ENCODE data around the gene RTTN.

Gene RTTN

DNA sequence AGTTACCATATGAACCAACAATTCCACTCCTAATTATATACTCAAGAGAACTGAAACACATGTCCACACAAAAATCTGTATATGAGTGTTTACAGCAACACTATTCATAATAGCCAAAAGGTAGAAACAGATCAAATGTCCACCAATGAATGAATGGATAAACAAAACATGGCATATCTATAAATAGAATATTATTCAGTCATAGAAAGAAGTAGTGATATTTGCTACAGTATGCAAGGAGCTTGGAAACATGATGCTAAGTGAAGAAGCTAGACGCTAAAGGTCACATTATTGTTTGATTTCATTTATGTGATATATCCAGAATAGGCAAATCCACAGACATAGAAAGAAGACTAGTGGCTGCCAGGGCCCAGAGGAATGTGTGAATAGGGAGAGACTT, 92.0 kb downstream of the RTTN start:
- TF ChIP-seq GATA2 (IDR thresholded peaks at IDR 0.05; ENCODE audit: low read depth, low read length) (no peak), GATA3 (IDR thresholded peaks at IDR 0.05; ENCODE audit: low read depth, low read length) (no peak)

DNA sequence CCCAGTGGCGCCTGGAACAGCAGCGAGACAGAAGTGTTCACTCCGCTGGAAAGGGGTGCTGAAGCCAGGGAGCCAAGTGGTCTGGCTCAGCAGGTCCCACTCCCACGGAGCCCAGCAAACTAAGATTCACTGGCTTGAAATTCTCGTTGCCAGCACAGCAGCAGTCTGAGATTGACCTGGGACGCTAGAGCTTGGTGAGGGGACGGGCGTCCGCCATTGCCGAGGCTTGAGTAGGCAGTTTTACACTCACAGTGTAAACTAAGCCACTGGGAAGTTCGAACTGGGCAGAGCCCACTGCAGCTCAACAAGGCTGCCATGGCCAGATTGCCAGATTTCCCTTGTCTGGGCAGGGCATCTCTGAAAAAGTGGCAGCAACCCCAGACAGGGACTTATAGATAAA, 94.8 kb downstream of the RTTN start:
- no peak for TF ChIP-seq GATA2 (IDR thresholded peaks at IDR 0.05; ENCODE audit: low read depth, low read length)
- no peak for TF ChIP-seq GATA3 (IDR thresholded peaks at IDR 0.05; ENCODE audit: low read depth, low read length)

DNA sequence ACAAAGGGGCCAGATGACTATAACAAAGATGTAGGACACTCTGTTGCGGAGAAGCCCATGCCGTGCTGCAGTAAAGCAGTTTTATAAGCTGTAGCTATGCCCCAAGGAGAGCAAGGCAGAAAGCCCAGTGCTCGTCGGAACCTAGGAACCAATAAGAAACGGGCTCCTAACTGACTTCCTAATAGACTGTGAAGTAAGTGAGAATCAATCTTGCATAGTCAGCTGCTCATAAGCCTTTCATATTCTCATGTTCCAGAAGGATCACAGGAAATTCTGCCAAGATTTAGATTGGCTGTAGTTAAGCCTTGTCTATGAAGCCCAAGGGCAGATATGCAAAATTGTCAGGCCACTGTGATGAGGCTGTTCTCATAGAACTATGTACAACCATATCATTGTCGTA, 98.4 kb downstream of the RTTN start:
- no peak for TF ChIP-seq GATA3 (IDR thresholded peaks at IDR 0.05; ENCODE audit: low read depth, low read length)
- no peak for TF ChIP-seq GATA2 (IDR thresholded peaks at IDR 0.05; ENCODE audit: low read depth, low read length)

GRCh38 chr18:70089858-70090257, 115.6 kb downstream of the RTTN start:
- no peak for TF ChIP-seq GATA2 (IDR thresholded peaks at IDR 0.05; ENCODE audit: low read depth, low read length)
- no peak for TF ChIP-seq GATA3 (IDR thresholded peaks at IDR 0.05; ENCODE audit: low read depth, low read length)

DNA sequence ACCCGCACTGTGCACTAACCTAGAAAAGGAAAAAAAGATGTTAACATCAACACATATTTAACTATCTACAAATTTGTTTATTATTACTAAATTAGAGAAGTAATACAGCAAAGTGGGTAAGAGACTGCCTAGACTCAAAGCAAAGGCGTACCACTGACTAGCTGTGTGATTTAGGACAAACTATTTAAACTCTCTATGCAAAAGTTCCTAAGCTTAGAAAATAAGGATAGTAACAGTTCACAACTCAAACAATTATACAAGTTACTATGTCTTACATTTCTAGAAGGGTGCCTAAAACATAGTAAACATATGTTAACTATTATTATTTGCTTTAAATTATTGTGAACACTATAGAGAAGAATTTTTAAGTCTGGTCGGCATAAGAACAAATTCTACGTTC, 119.4 kb downstream of the RTTN start:
- TF ChIP-seq GATA3 (IDR thresholded peaks at IDR 0.05; ENCODE audit: low read depth, low read length): no peak
- TF ChIP-seq GATA2 (IDR thresholded peaks at IDR 0.05; ENCODE audit: low read depth, low read length): no peak

DNA sequence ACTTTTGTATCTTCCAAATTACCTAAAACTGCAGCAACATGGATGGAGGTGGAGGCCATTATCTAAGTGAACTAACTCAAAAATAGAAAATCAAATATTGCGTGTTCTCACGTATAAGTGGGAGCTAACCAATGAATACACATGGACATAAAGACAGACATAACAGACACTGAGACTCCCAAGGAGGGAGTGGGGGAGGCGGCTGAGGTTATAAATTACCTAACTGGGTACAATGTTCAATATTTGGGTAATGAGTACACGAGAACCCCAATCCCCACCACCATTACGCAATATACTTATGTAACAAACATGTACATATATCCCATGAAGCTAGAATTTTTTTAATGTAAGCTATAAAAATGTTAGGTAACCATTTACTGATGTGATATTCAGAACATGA, 119.8 kb downstream of the RTTN start:
- TF ChIP-seq GATA3 (IDR thresholded peaks at IDR 0.05; ENCODE audit: low read depth, low read length): no peak
- TF ChIP-seq GATA2 (IDR thresholded peaks at IDR 0.05; ENCODE audit: low read depth, low read length): no peak

DNA sequence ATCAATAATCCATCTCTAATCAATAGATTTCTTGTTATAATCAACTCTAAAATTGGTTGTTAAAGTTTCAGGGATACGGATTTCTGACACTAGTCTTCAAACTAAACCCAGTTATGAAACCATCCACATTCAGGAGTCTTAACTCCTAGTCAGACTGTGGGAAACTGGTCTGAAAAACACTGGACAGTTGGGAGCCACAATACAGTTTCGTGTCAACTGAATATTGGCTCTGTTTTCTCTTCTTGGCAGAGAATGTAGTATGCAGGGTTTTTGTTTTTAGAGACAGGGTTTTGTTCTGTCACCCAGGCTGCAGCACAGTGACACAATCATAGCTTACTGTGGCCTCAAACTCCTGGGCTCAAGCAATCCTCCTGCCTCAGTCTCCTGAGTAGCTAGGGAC, 123.1 kb downstream of the RTTN start:
- TF ChIP-seq GATA2 (IDR thresholded peaks at IDR 0.05; ENCODE audit: low read depth, low read length) (no peak), GATA3 (IDR thresholded peaks at IDR 0.05; ENCODE audit: low read depth, low read length) (no peak)

DNA sequence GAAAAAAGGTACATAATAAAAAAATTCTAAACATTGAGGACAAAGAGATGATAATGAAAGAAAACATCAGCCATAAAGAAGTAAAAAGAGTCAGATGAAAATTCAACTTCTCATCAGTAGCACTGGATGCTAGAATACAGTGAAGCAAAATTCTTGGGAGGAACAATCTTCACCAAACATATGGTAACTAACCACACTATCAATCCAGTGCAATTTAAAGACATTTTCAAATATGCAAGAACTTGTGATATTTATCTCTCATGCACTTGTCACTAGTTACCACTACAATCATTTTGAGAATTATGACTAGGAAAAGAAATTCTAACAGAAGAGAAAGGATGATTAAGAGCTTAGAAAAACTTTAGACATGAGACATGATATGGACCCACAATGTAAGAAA, 127.4 kb downstream of the RTTN start:
- TF ChIP-seq GATA3 (IDR thresholded peaks at IDR 0.05; ENCODE audit: low read depth, low read length): no peak
- no peak for TF ChIP-seq GATA2 (IDR thresholded peaks at IDR 0.05; ENCODE audit: low read depth, low read length)

- TF ChIP-seq GATA2 (IDR thresholded peaks at IDR 0.05; ENCODE audit: low read depth, low read length) (no peak), GATA3 (IDR thresholded peaks at IDR 0.05; ENCODE audit: low read depth, low read length) (no peak)
These were observed 129.6 kb downstream of the RTTN start for GRCh38 chr18:70075906-70076305.

DNA sequence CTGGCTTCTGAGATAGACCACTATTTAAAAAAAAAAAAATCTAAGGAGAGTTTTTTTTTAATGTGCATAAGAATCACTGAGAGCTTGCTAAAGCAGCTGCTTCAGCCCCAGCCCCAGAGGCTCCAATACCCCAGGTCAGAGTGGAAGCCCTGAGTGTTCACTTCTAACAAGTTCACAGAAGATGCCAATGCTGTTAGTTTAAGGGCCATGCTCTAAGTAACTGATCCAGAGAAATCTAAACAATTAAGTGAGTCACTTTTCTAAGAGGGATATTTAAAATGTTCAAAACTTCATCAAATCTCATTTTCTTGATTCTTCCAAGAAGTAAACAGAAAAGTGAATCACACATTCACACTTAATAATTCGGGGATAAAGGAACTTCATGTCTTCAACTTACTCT, 131.4 kb downstream of the RTTN start:
- TF ChIP-seq GATA3 (IDR thresholded peaks at IDR 0.05; ENCODE audit: low read depth, low read length) (no peak), GATA2 (IDR thresholded peaks at IDR 0.05; ENCODE audit: low read depth, low read length) (no peak)

DNA sequence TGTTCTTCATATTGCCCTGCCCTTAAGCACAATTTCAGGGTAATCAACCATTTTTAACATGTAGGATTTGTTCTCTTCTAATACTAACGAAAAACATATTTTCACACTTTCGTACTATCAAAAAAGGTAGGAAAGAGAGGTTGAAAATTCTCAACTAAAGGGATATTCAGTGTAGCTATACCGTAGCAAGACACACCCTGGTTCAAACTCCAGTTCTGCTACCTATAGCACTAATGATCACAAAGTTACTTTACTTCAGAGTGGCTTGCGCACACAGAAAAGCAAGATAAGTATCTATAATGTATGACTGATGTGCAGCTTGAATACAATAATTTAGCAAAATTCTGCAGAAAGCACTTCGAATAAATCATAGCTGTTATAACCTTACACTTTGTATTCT, 132.1 kb downstream of the RTTN start:
- no peak for TF ChIP-seq GATA3 (IDR thresholded peaks at IDR 0.05; ENCODE audit: low read depth, low read length)
- no peak for TF ChIP-seq GATA2 (IDR thresholded peaks at IDR 0.05; ENCODE audit: low read depth, low read length)

DNA sequence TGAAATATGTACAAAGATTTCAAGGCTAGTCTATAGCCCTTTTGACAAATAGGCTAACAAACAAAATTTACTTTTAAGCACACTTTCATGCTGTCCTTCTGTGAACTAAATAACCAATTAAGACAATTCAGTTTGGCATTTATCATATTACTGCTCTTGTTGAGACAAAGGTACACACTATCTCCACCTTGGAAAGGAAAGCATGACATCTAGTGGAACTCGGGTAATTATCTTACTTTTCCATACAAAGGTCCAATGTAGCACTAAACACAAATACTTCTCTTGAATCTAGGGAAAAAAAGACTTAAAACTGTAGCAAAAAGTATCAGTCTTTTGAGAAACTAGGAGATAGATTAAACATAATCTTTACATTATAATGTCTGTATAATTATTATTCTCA, 132.8 kb downstream of the RTTN start:
- TF ChIP-seq GATA3 (IDR thresholded peaks at IDR 0.05; ENCODE audit: low read depth, low read length) (no peak), GATA2 (IDR thresholded peaks at IDR 0.05; ENCODE audit: low read depth, low read length) (no peak)

DNA sequence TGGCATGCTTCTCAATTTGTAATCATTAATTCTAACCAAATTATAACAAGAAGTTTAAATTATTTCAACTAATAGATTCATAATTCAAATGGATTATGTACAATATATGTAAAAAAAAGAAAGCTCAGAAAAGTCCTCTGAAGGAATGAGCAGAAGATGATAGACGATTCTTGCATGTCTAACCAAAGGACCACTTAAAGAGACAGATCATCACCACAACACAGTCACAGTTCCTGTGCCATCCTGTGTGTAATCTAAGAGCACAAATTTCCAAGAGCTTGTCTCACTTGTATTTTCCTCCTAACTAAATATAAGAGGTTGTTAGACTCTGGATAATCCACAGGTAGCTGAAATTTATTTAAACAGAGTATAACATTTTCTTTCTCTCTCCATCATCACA, 135.5 kb downstream of the RTTN start:
- no peak for TF ChIP-seq GATA2 (IDR thresholded peaks at IDR 0.05; ENCODE audit: low read depth, low read length)
- no peak for TF ChIP-seq GATA3 (IDR thresholded peaks at IDR 0.05; ENCODE audit: low read depth, low read length)

DNA sequence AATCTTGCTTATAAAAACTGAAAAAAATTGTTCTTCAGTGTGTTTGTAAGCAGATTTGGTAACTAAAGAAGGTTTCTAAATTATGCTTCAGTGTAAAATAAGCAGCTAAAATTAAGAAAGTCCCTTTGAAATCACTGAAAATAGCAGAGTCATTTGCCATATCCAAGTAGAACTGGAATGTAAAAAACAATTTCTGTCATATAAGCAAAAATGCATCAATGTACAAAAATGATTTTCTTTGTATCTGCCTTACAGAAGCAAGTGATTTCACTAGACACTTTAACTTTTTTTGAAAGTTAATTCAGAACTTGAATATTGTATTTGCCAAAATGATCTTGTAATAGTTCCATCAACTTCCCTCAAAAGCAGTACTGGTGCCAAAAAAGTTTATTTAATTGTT, 136.1 kb downstream of the RTTN start:
- TF ChIP-seq GATA2 (IDR thresholded peaks at IDR 0.05; ENCODE audit: low read depth, low read length) (no peak), GATA3 (IDR thresholded peaks at IDR 0.05; ENCODE audit: low read depth, low read length) (no peak)

DNA sequence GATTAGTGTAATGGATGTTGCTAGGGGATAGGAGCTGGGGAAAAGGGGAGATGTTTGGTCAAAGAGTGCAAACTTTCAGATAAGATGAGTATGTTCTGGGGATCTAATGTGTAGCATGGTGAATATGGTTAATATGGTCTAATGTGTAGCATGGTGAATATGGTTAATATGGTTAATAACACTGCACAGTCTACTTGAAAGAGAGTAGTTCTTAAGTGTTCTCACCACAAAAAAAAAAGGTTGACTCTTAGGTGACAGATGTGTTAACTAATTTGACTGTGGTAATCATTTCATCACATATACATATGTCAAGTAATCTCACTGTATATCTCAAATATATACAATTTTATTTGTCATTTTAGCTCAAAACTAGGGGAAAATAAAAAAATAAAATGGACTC, 136.5 kb downstream of the RTTN start:
- TF ChIP-seq GATA3 (IDR thresholded peaks at IDR 0.05; ENCODE audit: low read depth, low read length) (no peak), GATA2 (IDR thresholded peaks at IDR 0.05; ENCODE audit: low read depth, low read length) (no peak)

- no peak for TF ChIP-seq GATA3 (IDR thresholded peaks at IDR 0.05; ENCODE audit: low read depth, low read length)
- no peak for TF ChIP-seq GATA2 (IDR thresholded peaks at IDR 0.05; ENCODE audit: low read depth, low read length)
These were observed 145.8 kb downstream of the RTTN start for GRCh38 chr18:70059684-70060083.
